ENCODE measurements around the gene LYG1. TPM values are rescaled to one million over a fixed set of nuclear protein-coding genes. Genes with fewer than 3 reads are reported as not detected.

The LYG1 gene
- total RNA-seq, 2 donors from 2014 or later, result 0.91 to 1.1 TPM

Other genes starting within 250 kb of the LYG1 start
- gene C2orf15, start 159.5 kb downstream of the LYG1 start, total RNA-seq, result 1 to 10 TPM; 2.1 to 4.9 TPM
- 1 to 10 TPM; 5.2 to 8.0 TPM for gene TSGA10, start 146.3 kb downstream of the LYG1 start, total RNA-seq
- 1 to 10 TPM; 3.5 to 6.9 TPM for gene LIPT1, start 146.2 kb downstream of the LYG1 start, total RNA-seq
- gene MITD1, start 120.1 kb downstream of the LYG1 start, total RNA-seq, result 100 to 1,000 TPM in 1 of 2 donors, 10 to 100 TPM in 1; 71.5 to 107 TPM
- gene MRPL30, start 120.0 kb downstream of the LYG1 start, total RNA-seq, result 10 to 100 TPM; 27.9 to 48.5 TPM
- not detected for gene LYG2, start 45.5 kb downstream of the LYG1 start, total RNA-seq
- gene TXNDC9, start 35.1 kb upstream of the LYG1 start, total RNA-seq, result 10 to 100 TPM; 25.9 to 29.9 TPM
- 10 to 100 TPM; 68.6 to 77.7 TPM for gene EIF5B, start 36.2 kb upstream of the LYG1 start, total RNA-seq
- 10 to 100 TPM; 45.8 to 60.3 TPM for gene REV1, start 188.8 kb upstream of the LYG1 start, total RNA-seq